Left ventricle myocardium inferior (tissue), 1 donor: Measurements from ENCODE around the gene MED13L. TPM values are rescaled to one million over a fixed set of nuclear protein-coding genes. Genes with fewer than 3 reads are reported as not detected.

Source experiments
- DNase-seq: peaks from one replicate; pipeline ENCODE4 v3.0.0-alpha.2; 2020
- H3K27ac ChIP-seq: fragments of 200-600 bp; replicated peaks from 2 replicates; pipeline ENCODE4 v1.8.0; 2021
- H3K27me3 ChIP-seq: fragments of 200-600 bp; 2 replicates; pipeline ENCODE4 v1.8.0; 2021; ENCODE audit warnings: low read depth
- H3K36me3 ChIP-seq: fragments of 200-600 bp; 2 replicates; pipeline ENCODE4 v1.8.0; 2021
- H3K4me1 ChIP-seq: fragments of 200-600 bp; 2 replicates; pipeline ENCODE4 v1.8.0; 2021
- H3K4me3 ChIP-seq: fragments of 200-600 bp; 2 replicates; pipeline ENCODE4 v1.8.0; 2021; ENCODE audit warnings: mild to moderate bottlenecking, moderate library complexity
- H3K9me3 ChIP-seq: fragments of 200-600 bp; replicated peaks from 2 replicates; pipeline ENCODE4 v1.8.0; 2021
- CTCF ChIP-seq: fragments of 200-600 bp; IDR thresholded peaks from 2 replicates; pipeline ENCODE4 v1.8.0; 2021; ENCODE audit warnings: antibody characterized with exemption, mild to moderate bottlenecking, borderline replicate concordance
- intact Hi-C: fragments of 100-400 bp; cut with micrococcal nuclease; formaldehyde crosslinking; loops from one replicate; pipeline ENCODE4 v1.11.0; 2022
- total RNA-seq: library from RNA; stranded (reverse); fragmentation: NEBNext Ultra II Directional; extraction: Animal tissue kit (Norgen Biotek cat#: 25700); gene quantifications from one replicate; pipeline ENCODE4 v1.2.1, GENCODE V29; 2021
- donor health status: DM: no; HTN: yes; CAD: no; lungs with severe emphysema.

The MED13L gene
- total RNA-seq, 1 donor from 2014 or later = 55.0 TPM

- Histone ChIP-seq H3K27ac (no peak overlapping the region), H3K4me3 (no peak overlapping the region), H3K36me3 (peaks cover 4% of the 10 kb centered on the region), H3K9me3 (no peaks in the 10 kb centered on the region), H3K27me3 (no peaks in the 10 kb centered on the region), H3K4me1 (peaks cover 26% of the 10 kb centered on the region)
- TF ChIP-seq CTCF = no peak
- DNase-seq = no peak
- intact Hi-C loops = no loop called here
Measured at GRCh38 chr12:116099652-116100432, 177.7 kb downstream of the MED13L start.

- H3K27me3 ChIP-seq = no peaks in the 10 kb centered on the region
- H3K27ac ChIP-seq = no peak overlapping the region
- peaks cover 4% of the 10 kb centered on the region for H3K36me3 ChIP-seq
- no peak overlapping the region for H3K4me3 ChIP-seq
- TF ChIP-seq CTCF = no peak
- intact Hi-C loops = no loop called here
- no peak for DNase-seq
- no peaks in the 10 kb centered on the region for H3K9me3 ChIP-seq
- H3K4me1 ChIP-seq = peaks cover 24% of the 10 kb centered on the region
Measured at GRCh38 chr12:116096874-116097273, 180.6 kb downstream of the MED13L start.

- Histone ChIP-seq H3K27me3 (no peaks in the 10 kb centered on the region), H3K4me3 (no peak overlapping the region), H3K9me3 (no peaks in the 10 kb centered on the region), H3K27ac (no peak overlapping the region), H3K4me1 (peaks cover 23% of the 10 kb centered on the region), H3K36me3 (peaks cover 4% of the 10 kb centered on the region)
- no peak for TF ChIP-seq CTCF
- DNase-seq = no peak
- intact Hi-C loops = no loop called here
Measured at GRCh38 chr12:116094475-116094874, 183.0 kb downstream of the MED13L start.

GRCh38 chr12:116093915-116094314 is 183.6 kb downstream of the MED13L start:
- Histone ChIP-seq H3K4me3 (no peak overlapping the region), H3K27ac (no peak overlapping the region), H3K9me3 (no peaks in the 10 kb centered on the region), H3K27me3 (no peaks in the 10 kb centered on the region), H3K36me3 (peaks cover 4% of the 10 kb centered on the region), H3K4me1 (peaks cover 20% of the 10 kb centered on the region)
- intact Hi-C loops = no loop called here
- no peak for DNase-seq
- TF ChIP-seq CTCF = no peak

- H3K4me1 ChIP-seq = peaks cover 20% of the 10 kb centered on the region
Measured at GRCh38 chr12:116092776-116093175, 184.7 kb downstream of the MED13L start.

More at GRCh38 chr12:116092776-116093175, 184.7 kb downstream of the MED13L start:
- intact Hi-C loops = no loop called here
- no peak overlapping the region for H3K27ac ChIP-seq
- no peak overlapping the region for H3K4me3 ChIP-seq
- no peaks in the 10 kb centered on the region for H3K9me3 ChIP-seq
- TF ChIP-seq CTCF = no peak
- no peaks in the 10 kb centered on the region for H3K27me3 ChIP-seq
- DNase-seq = no peak
- peaks cover 4% of the 10 kb centered on the region for H3K36me3 ChIP-seq
